22Rv1 (cell line): ENCODE results near the gene HLCS.

Experiments used
- ZFX ChIP-seq: fragments of 450-650 bp; IDR thresholded peaks from 2 replicates; pipeline ENCODE4 v1.6.1; 2017; ENCODE audit warnings: antibody characterized with exemption, borderline replicate concordance
- TF ChIP-seq, protein P1 (sequence below): fragments of 450-650 bp; IDR thresholded peaks from 2 replicates; pipeline ENCODE4 v1.5.1; 2017; ENCODE audit warnings: mild to moderate bottlenecking

DNA sequence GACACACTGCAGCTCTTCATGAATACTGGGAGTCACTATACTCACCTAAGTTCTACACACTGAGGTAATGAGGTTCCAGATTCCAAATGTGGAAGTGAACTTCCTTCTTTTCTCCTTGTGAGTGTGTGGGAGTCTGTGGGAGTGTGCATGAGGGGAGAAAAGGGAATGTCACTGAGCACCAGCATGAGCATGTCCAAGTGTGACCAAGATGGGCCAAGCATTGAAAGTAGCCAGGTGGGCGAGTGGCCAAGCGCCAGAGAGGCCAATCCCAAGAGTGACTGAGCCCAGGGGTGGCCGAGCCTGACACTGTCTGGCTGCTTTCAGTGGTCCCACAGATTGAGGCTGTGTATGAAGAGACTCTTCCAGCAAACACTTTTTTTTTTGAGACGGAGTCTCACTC, 132.3 kb downstream of the HLCS start:
- TF ChIP-seq, protein P1, sequence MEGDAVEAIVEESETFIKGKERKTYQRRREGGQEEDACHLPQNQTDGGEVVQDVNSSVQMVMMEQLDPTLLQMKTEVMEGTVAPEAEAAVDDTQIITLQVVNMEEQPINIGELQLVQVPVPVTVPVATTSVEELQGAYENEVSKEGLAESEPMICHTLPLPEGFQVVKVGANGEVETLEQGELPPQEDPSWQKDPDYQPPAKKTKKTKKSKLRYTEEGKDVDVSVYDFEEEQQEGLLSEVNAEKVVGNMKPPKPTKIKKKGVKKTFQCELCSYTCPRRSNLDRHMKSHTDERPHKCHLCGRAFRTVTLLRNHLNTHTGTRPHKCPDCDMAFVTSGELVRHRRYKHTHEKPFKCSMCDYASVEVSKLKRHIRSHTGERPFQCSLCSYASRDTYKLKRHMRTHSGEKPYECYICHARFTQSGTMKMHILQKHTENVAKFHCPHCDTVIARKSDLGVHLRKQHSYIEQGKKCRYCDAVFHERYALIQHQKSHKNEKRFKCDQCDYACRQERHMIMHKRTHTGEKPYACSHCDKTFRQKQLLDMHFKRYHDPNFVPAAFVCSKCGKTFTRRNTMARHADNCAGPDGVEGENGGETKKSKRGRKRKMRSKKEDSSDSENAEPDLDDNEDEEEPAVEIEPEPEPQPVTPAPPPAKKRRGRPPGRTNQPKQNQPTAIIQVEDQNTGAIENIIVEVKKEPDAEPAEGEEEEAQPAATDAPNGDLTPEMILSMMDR = no peak
- no peak for TF ChIP-seq ZFX
